ENCODE data around the gene ASTN2. TPM values are rescaled to one million over a fixed set of nuclear protein-coding genes. Genes with fewer than 3 reads are reported as not detected.

The ASTN2 gene
- total and polyA plus RNA-seq, 2 donors (not counting 3 experiments of a cell fraction or from before 2014, with no cell fraction given) = 1.0 to 1.9 TPM

GRCh38 chr9:116694785-116695291, 720.0 kb downstream of the ASTN2 start:
- POLR2A ChIA-PET = no interaction called here
- no peak for DNase-seq (ENCODE audit: low read depth, low spot score)
- Histone ChIP-seq H3K4me1 (ENCODE audit: control insufficient read depth, extremely low read depth, insufficient read depth, low read length) (no peaks in the 10 kb centered on the region), H3K9me1 (replicated peaks; ENCODE audit: control insufficient read depth, extremely low read depth, insufficient read depth, low read length) (peaks cover 4% of the 10 kb centered on the region), H3K27ac (ENCODE audit: insufficient read depth, low read depth, low read length) (no peak overlapping the region), H2AFZ (ENCODE audit: low read depth, low read length) (no peak overlapping the region), H3K9me3 (replicated peaks; ENCODE audit: control insufficient read depth, insufficient read depth, low read length) (no peaks in the 10 kb centered on the region), H3K27me3 (ENCODE audit: control insufficient read depth in 2 of 2, insufficient read depth in 2 of 2, low read length in 2 of 2) (no peaks in the 10 kb centered on the region), H3K9ac (replicated peaks; ENCODE audit: extremely low read depth, insufficient read depth, low read length) (no peak overlapping the region), H4K20me1 (replicated peaks; ENCODE audit: control insufficient read depth, extremely low read depth, insufficient read depth, low read length) (peaks cover 2% of the 10 kb centered on the region), H3K79me2 (ENCODE audit: control insufficient read depth, insufficient read depth, low read length) (peaks cover 42% of the 10 kb centered on the region), H3K4me3 (replicated peaks in 1 of 3; ENCODE audit: insufficient read depth in 1 of 3, low read depth in 1 of 3, low read length in 3 of 3) (no peak overlapping the region), H3K36me3 (ENCODE audit: control insufficient read depth in 2 of 2, extremely low read depth in 1 of 2, insufficient read depth in 2 of 2, low read length in 2 of 2) (peaks cover 9 to 23% of the 10 kb centered on the region in 2 experiments), H3K4me2 (ENCODE audit: insufficient read depth, low read length) (no peak overlapping the region)
- FAIRE-seq = no peak
- CTCF ChIA-PET = interaction anchor here (1.0 kb wide), 1 partner anchor 8 kb away, joined by 4 read pairs; no protein-coding TSS in a partner anchor
- BruUV-seq (replicated peaks) = no TSS peak
- intact Hi-C loops (cut with micrococcal nuclease) (no loop called here), dilution Hi-C loops (cut with MboI; ENCODE audit: extremely low pct_ligation_motif_present, low sequenced_read_pairs) (no loop called here)
- TF ChIP-seq MAX (IDR thresholded peaks at IDR 0.05; ENCODE audit: insufficient read depth, insufficient read length) (no peak), GATA2 (IDR thresholded peaks at IDR 0.05; ENCODE audit: insufficient read depth, insufficient read length, low read depth, low read length) (no peak), EZH2 (IDR thresholded peaks at IDR 0.05; ENCODE audit: borderline replicate concordance, low read depth, low read length, severe bottlenecking) (no peak), POLR2AphosphoS5 (IDR thresholded peaks at IDR 0.05; ENCODE audit: insufficient read depth, low read depth, low read length) (no peak), MYC (IDR thresholded peaks at IDR 0.05; ENCODE audit: low read depth, low read length) (no peak), CTCF (IDR thresholded peaks at IDR 0.05; ENCODE audit: extremely low read depth in 1 of 2, insufficient read depth in 1 of 2, low read depth in 1 of 2, low read length in 2 of 2) (no peak), FOS (IDR thresholded peaks at IDR 0.05; ENCODE audit: borderline replicate concordance, insufficient read depth, low read length) (no peak), POLR2A (IDR thresholded peaks at IDR 0.05; ENCODE audit: low read depth, low read length) (no peak), JUN (IDR thresholded peaks at IDR 0.05; ENCODE audit: borderline replicate concordance, insufficient read depth, insufficient read length, low read depth) (no peak)

Measured in endothelial cell of umbilical vein (primary cell).